ENCODE data around the gene FAM222A. TPM values are rescaled to one million over a fixed set of nuclear protein-coding genes. Genes with fewer than 3 reads are reported as not detected.
A peak's percentile ranks its signal among the peaks of the same experiment; 100 is the strongest.

FAM222A gene
- total RNA-seq, 1 experiment from 2014 or later = 2.8 TPM

GRCh38 chr12:109765446-109765810 is 51.8 kb downstream of the FAM222A start:
- Histone ChIP-seq H2BK120ac (ENCODE audit: low read depth, low read length, poor library complexity, severe bottlenecking) (no peak overlapping the region), H3K27ac (ENCODE audit: insufficient read length, low read depth, low read length) (no peak overlapping the region), H2AK5ac (ENCODE audit: insufficient read length, low read length) (no peak overlapping the region), H3K23ac (ENCODE audit: insufficient read length, low read depth, low read length) (no peak overlapping the region), H3K4me1 (ENCODE audit: insufficient read depth, low read length) (no peaks in the 10 kb centered on the region), H4K91ac (ENCODE audit: insufficient read length, low read depth, low read length) (no peak overlapping the region), H2BK5ac (ENCODE audit: insufficient read length, low read length) (no peak overlapping the region), H3K27me3 (ENCODE audit: insufficient read depth, low read length) (no peaks in the 10 kb centered on the region), H3T11ph (ENCODE audit: low read length) (no peak overlapping the region), H2AFZ (ENCODE audit: low read length) (no peak overlapping the region), H4K5ac (ENCODE audit: insufficient read length, low read depth, low read length) (no peak overlapping the region), H2BK12ac (ENCODE audit: insufficient read length, low read depth, low read length) (no peak overlapping the region), H3K4ac (ENCODE audit: low read depth, low read length) (no peak overlapping the region), H4K20me1 (ENCODE audit: control insufficient read depth, insufficient read depth, insufficient read length) (no peaks in the 10 kb centered on the region), H3K9me3 (ENCODE audit: control insufficient read depth, low read depth, low read length) (no peaks in the 10 kb centered on the region), H4K8ac (replicated peaks; ENCODE audit: insufficient read length, low read depth, low read length) (no peak overlapping the region), H2BK20ac (ENCODE audit: low read depth, low read length, poor library complexity, severe bottlenecking) (no peak overlapping the region), H3K79me2 (ENCODE audit: insufficient read depth, low read length) (no peaks in the 10 kb centered on the region), H3K56ac (ENCODE audit: insufficient read length, low read depth, low read length) (no peak overlapping the region), H3K4me2 (ENCODE audit: insufficient read depth, insufficient read length, low read length) (no peak overlapping the region), H3K9ac (ENCODE audit: extremely low read depth, insufficient read length, low read length) (no peak overlapping the region), H3K14ac (ENCODE audit: insufficient read depth, low read length) (no peak overlapping the region; the same call in 1 of the 2 replicates), H3K23me2 (ENCODE audit: insufficient read length, low read depth, low read length, poor library complexity, severe bottlenecking) (no peaks in the 10 kb centered on the region), H2BK15ac (ENCODE audit: low read depth, low read length) (no peak overlapping the region), H3K18ac (ENCODE audit: insufficient read length, low read depth, low read length) (no peak overlapping the region), H3K79me1 (ENCODE audit: insufficient read depth, low read depth, low read length, poor library complexity, severe bottlenecking) (no peaks in the 10 kb centered on the region)
- no peaks in the 10 kb centered on the region for H3K36me3 Mint-ChIP-seq (ENCODE audit: insufficient read depth in 1 of 3, low read depth in 3 of 3)
- no CpG with 5 or more reads among the region's 6 CpGs for WGBS (ENCODE audit: extremely low coverage, insufficient read length, low lambda C conversion rate)
- H3K4me3 Mint-ChIP-seq = no peak overlapping the region
- H3K27me3 Mint-ChIP-seq (ENCODE audit: low read depth) = no peaks in the 10 kb centered on the region; the same call in 1 of the 2 replicates
- H3K27ac Mint-ChIP-seq = peak overlapping the region in 1 of 3 experiments; percentile 95; a peak in 1 of 7 replicates
- TF ChIP-seq CTCF (conservative IDR thresholded peaks at IDR 0.05) = no peak
- no peak for DNase-seq
- no peaks in the 10 kb centered on the region for H3K9me3 Mint-ChIP-seq
- H3K4me1 Mint-ChIP-seq = peaks cover 4 to 6% of the 10 kb centered on the region in 2 experiments; a peak in 3 of 4 replicates

Measured in H9 (cell line).